Stimulated activated CD8-positive, alpha-beta memory T cell treated with anti-CD3 and anti-CD28 coated beads, Interleukin-15, amount 100 ng/mL, for 48 hours (primary cell): ENCODE results near the gene PCAT7.
"Not testable (repeated sequence)": the region's sequence is repeated elsewhere in the genome, so short reads cannot be mapped to it uniquely, and the experiment has no call there.

Experiments used
- DNase-seq, 2 donors: peaks; one replicate each; pipeline ENCODE4 v3.0.0-alpha.2; 2020; ENCODE audit warnings: low read depth in 2 of 2

The PCAT7 gene

GRCh38 chr9:94563548-94563947 lies 8.7 kb downstream of the PCAT7 start:
- no peak for DNase-seq

GRCh38 chr9:94564279-94564678 lies 9.4 kb downstream of the PCAT7 start:
- DNase-seq: not testable (repeated sequence)

GRCh38 chr9:94566550-94566949 lies 11.7 kb downstream of the PCAT7 start:
- no peak for DNase-seq

- DNase-seq: no peak
These were observed 12.4 kb downstream of the PCAT7 start for GRCh38 chr9:94567271-94567670.

GRCh38 chr9:94568250-94568889 lies 13.5 kb downstream of the PCAT7 start:
- no peak for DNase-seq

GRCh38 chr9:94568972-94569712 lies 14.3 kb downstream of the PCAT7 start:
- DNase-seq: no peak

GRCh38 chr9:94576131-94576530 lies 21.2 kb downstream of the PCAT7 start:
- DNase-seq: no peak

GRCh38 chr9:94577036-94577435 lies 22.2 kb downstream of the PCAT7 start:
- no peak for DNase-seq

- no peak for DNase-seq
These were observed 22.7 kb downstream of the PCAT7 start for GRCh38 chr9:94577571-94577970.

GRCh38 chr9:94581728-94582127 lies 26.8 kb downstream of the PCAT7 start:
- no peak for DNase-seq

- no peak for DNase-seq
These were observed 29.7 kb downstream of the PCAT7 start for GRCh38 chr9:94584555-94584954.

- DNase-seq: no peak
These were observed 31.4 kb downstream of the PCAT7 start for GRCh38 chr9:94586316-94586715.

GRCh38 chr9:94586814-94587213 lies 31.9 kb downstream of the PCAT7 start:
- DNase-seq: no peak

- DNase-seq: no peak
These were observed 33.8 kb downstream of the PCAT7 start for GRCh38 chr9:94588681-94589080.

- not testable (repeated sequence) for DNase-seq
These were observed 36.2 kb downstream of the PCAT7 start for GRCh38 chr9:94591046-94591545.

GRCh38 chr9:94591876-94592275 lies 37.0 kb downstream of the PCAT7 start:
- DNase-seq: no peak

GRCh38 chr9:94592683-94593082 lies 37.8 kb downstream of the PCAT7 start:
- not testable (repeated sequence) for DNase-seq

- no peak for DNase-seq
These were observed 38.8 kb downstream of the PCAT7 start, which contains the start of gene FBP2 for GRCh38 chr9:94593459-94594345. FBP2 (minus strand) TSS chr9:94593824; CDS start chr9:94593726, 98 bp downstream.

GRCh38 chr9:94599102-94599501 lies 44.2 kb downstream of the PCAT7 start:
- no peak for DNase-seq

GRCh38 chr9:94600258-94600657 lies 45.4 kb downstream of the PCAT7 start:
- DNase-seq: no peak

- DNase-seq: no peak
These were observed 45.8 kb downstream of the PCAT7 start for GRCh38 chr9:94600715-94601114.

GRCh38 chr9:94602666-94603065 lies 47.8 kb downstream of the PCAT7 start:
- no peak for DNase-seq
